ENCODE results near the gene SIRT5.

The SIRT5 gene

DNA sequence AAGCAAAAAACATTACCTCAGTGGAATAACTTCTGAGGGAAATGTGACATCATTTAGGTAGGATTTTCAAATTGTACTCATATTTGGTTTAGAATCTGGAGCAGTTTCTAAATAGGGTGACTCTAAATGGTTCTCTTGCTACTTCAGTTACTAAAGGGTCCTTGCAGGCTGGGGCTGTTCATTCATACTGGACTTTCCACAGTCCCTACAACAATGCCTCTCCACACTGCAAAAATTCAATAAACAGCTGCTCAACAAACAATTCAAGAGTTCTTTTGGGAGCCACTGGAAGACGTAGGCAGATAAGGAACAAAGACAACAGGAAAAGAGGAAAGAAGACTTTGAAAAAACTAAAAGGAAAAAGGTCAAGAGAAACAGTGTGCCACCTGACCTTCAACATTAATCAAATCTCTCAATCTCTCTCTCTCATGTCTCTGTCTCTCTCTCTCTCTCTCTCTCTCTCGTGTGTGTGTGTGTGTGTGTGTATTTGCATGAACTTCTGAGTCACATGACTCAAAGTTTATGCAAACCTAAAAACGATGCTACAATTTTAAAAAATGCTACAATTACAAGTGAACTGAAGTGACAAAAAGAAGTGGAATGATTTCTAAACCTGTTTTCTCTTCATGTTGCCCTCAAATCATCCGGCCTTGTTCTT is 55.2 kb downstream of the SIRT5 start:
- DNase-seq: no peak

GRCh38 chr6:13630499-13630898 is 56.1 kb downstream of the SIRT5 start:
- DNase-seq: no peak

- no peak for DNase-seq
These were observed 58.9 kb downstream of the SIRT5 start for GRCh38 chr6:13633343-13633742.

DNA sequence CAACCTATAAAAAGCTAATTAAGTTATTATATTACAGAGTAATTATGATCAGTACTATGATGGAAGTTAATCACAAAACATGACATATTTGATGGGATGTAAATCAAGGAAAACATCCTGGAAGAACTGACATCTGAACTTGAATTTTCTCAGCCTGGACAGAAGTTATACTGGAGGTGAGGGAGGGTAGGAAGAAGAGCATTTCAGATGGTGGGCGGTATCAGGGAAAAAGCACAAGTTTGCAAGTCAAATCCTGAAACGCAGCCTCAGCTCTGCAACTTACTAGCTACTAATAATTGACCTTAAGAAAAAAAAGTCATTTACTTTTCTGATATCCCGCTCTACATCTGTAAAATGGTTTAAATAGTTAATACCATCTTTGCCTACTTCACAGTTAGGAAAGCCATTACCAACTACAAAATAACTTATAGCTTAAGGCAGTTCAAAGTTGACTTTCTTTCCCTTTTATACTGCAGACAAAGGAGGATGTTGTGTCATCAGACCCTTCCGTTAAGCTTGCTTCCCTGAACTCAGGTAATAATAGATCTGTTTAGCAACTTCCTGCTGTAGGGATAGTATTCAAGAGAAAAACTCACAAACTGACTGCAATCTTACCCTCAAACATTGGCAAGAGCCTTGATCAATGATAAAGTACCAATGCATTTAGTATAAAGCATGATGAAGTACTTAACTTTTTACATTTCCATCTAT is 61.7 kb downstream of the SIRT5 start:
- DNase-seq: no peak

GRCh38 chr6:13638014-13638413 is 63.6 kb downstream of the SIRT5 start:
- DNase-seq: no peak

DNA sequence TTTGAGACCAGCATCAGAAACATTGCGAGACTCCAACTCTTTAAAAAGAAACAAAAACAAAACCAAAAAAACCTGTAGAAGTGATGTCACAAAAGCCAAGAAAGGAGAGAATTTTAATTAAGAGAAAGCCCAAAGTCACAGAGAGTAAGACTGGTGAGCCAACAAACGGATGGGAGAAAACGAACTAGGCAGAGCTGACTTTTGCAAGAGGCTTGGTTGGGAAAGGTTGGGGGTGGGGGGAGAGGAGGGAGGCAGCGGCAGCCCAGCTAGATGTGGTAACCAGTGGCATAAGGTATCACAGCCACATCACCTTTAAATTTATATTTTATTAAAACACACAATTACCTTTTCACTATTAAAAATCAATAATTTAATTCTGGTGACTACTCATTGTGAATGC is 64.2 kb downstream of the SIRT5 start:
- DNase-seq: no peak

DNA sequence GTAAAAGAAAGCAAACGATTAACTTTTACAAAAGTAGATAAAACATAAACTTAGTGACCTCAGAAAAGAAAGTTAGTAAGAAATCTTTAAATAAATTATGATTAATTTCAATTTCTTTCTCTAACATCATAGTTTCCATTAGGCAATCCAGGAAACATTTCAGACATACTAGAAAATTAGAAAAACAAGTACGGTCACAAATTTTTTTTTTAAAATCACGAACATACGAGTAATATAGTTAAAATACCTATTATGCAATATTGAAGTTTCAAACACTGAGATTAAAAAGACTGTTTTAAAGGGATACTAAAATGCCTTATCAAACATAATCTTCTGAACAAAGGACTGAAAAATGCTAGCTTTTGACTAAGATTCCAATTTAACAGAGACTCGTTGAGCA is 66.9 kb downstream of the SIRT5 start:
- no peak for DNase-seq

GRCh38 chr6:13643125-13643524 is 68.7 kb downstream of the SIRT5 start:
- no peak for DNase-seq

GRCh38 chr6:13648850-13649249 is 74.4 kb downstream of the SIRT5 start:
- no peak for DNase-seq

DNA sequence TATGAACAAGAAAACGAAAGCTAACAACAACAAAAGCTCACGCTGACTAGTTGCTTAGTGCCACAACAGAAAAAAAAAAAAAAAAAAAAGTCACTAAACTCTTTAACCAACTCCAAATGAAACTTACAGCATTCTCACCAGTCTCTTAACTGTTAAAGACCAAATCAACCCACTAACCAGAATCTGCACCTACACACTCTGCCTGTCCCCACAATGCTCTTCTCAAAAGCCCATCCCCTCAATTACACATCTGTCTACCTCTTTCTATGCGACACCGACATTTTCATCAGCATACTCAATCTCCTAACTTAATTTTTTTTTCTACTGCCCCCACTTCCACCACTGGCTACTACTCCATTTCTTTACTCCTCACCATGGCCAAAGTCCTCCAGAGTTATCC is 75.0 kb downstream of the SIRT5 start:
- no peak for DNase-seq

GRCh38 chr6:13653296-13653695 is 78.9 kb downstream of the SIRT5 start:
- DNase-seq: no peak

GRCh38 chr6:13654496-13654895 is 80.1 kb downstream of the SIRT5 start:
- DNase-seq: no peak

GRCh38 chr6:13655700-13656099 is 81.3 kb downstream of the SIRT5 start:
- no peak for DNase-seq

DNA sequence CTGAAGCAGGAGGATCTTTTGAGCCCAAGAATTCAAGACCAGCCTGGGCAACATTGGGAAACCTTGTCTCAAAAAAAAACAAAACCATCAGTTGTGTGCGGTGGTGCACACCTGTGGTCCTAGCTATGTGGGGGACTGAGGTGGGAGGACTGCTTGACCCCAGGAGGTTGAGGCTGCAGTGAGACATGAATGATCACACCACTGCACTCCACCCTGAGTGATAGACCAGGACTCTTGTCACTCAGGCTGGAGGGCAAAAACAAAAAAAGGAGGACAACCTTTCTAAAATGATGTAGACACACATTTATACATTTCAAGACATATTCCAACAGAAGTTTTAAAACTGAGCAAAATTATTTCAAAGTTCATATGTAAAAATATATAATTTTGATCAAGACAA is 85.9 kb downstream of the SIRT5 start:
- DNase-seq: no peak

DNA sequence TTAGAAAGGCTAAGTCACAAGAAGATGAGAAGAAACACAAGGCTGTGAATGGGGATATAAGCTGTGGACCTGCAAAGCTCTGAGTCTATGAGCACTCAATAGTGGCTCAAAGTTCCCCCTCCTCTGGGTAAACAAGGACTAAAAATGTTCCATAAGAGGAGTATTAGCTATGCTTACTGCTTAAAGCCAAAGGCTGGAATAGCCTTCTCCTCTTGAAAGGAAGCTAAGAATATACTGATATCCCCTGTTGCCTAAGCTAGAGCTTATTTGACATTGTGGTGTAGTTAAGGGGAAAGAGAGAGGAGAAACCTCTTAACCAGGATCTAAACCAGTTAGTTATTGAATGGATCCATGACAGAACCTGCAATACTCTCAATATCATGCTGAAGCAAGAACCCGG is 86.5 kb downstream of the SIRT5 start:
- DNase-seq: no peak

- no peak for DNase-seq
These were observed 87.2 kb downstream of the SIRT5 start for GRCh38 chr6:13661647-13662046.

DNA sequence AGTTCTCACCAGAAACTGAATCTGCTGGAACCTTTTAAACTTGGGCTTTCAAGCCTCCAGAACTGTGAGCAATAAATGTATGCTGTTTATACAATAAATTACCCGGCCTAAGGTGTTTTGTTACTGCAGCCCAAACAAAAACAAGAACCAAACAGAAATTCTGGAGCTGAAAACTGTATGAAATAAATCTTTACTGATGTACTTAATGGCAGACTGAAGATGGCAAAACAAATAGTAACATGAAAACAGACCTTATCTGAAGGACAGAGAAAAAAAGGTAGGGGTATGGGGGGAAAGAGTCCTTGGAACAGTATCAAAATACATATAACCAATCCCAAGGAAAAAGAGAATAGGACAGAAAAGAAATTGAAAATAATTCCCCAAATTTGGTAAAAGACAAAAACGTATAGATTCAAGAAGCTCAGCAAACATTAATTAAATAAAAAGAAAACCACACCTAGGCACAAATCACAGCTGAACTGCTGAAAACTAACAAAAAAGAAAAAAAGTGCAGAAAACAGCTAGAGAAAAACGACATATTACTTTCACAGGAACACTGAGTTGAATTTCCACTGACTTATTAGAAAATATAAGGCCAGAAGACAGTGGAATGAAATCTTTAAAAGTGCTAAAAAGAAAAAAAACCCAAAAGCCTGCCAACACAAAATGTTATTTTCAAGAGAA is 88.4 kb downstream of the SIRT5 start:
- DNase-seq: no peak

- DNase-seq: no peak
These were observed 89.6 kb downstream of the SIRT5 start for GRCh38 chr6:13663986-13664385.

Measured in hypothalamus (tissue), 51 donors.